GM23248 (cell line): ENCODE measurements around the gene CFAP126.
"Not testable (repeated sequence)": the region's sequence is repeated elsewhere in the genome, so short reads cannot be mapped to it uniquely, and the experiment has no call there.

Experiments used
- EZH2 ChIP-seq: fragments of 200-600 bp; sonication (generic); IDR thresholded peaks from 2 replicates; pipeline ENCODE4 v1.6.1; 2018; ENCODE audit warnings: antibody characterized with exemption, mild to moderate bottlenecking; ENCODE audit not compliant: insufficient read depth, poor library complexity, severe bottlenecking
- EZH2phosphoT487 ChIP-seq: fragments of 200-600 bp; sonication (generic); IDR thresholded peaks from 2 replicates; pipeline ENCODE4 v1.6.1; 2018; ENCODE audit warnings: antibody characterized with exemption, moderate library complexity, mild to moderate bottlenecking, low read depth; ENCODE audit not compliant: insufficient read depth

GRCh38 chr1:161397038-161397437 is 29.4 kb upstream of the CFAP126 start:
- not testable (repeated sequence) for TF ChIP-seq EZH2, EZH2phosphoT487
